Activated CD4-positive, alpha-beta memory T cell treated with anti-CD3 and anti-CD28 coated beads for 36 hours (primary cell): ENCODE results near the gene ZFP36. TPM values are rescaled to one million over a fixed set of nuclear protein-coding genes. Genes with fewer than 3 reads are reported as not detected.

Experiments
- CTCF ChIA-PET: fragments of 350-600 bp; sonication (Branson Sonifier 250); formaldehyde crosslinking; loops from one replicate; lab custom pipeline; 2021; ENCODE audit warnings: antibody characterized with exemption, inconsistent platforms; lab: Charles Lee
- POLR2A ChIA-PET: fragments of 350-600 bp; sonication (Branson Sonifier 250); formaldehyde crosslinking; loops from one replicate; lab custom pipeline; 2021; ENCODE audit warnings: antibody characterized with exemption; lab: Charles Lee
- DNase-seq: peaks from one replicate; pipeline ENCODE4 v3.0.0-alpha.2; 2020
- H3K27ac Mint-ChIP-seq: one replicate; pipeline ENCODE4 v1.8.0; 2021; ENCODE audit warnings: mixed read lengths
- H3K27me3 Mint-ChIP-seq: one replicate; pipeline ENCODE4 v1.8.0; 2021; ENCODE audit warnings: mixed read lengths
- H3K36me3 Mint-ChIP-seq: one replicate; pipeline ENCODE4 v1.8.0; 2021; ENCODE audit warnings: mixed read lengths
- H3K4me1 Mint-ChIP-seq: one replicate; pipeline ENCODE4 v1.8.0; 2021; ENCODE audit warnings: low read depth, mixed read lengths
- H3K4me3 Mint-ChIP-seq: one replicate; pipeline ENCODE4 v1.8.0; 2021; ENCODE audit warnings: mild to moderate bottlenecking, mixed read lengths
- H3K9me3 Mint-ChIP-seq: one replicate; pipeline ENCODE4 v1.8.0; 2021; ENCODE audit warnings: mixed read lengths
- intact Hi-C: fragments of 100-400 bp; cut with micrococcal nuclease; formaldehyde crosslinking; loops from one replicate; pipeline ENCODE4 v1.15.1; 2023
- total RNA-seq, 2 experiments: library from RNA; stranded (reverse); gene quantifications; one replicate each; pipeline ENCODE4 v1.2.3, GENCODE V29; 2021

The ZFP36 gene
- total RNA-seq, 2 experiments from 2014 or later = 104 to 118 TPM

GRCh38 chr19:39409208-39410016 lies 2.8 kb downstream of the ZFP36 start:
- peaks cover 40% of the 10 kb centered on the region for H3K36me3 Mint-ChIP-seq
- DNase-seq = peak; percentile 91
- peaks cover 41% of the 10 kb centered on the region for H3K4me1 Mint-ChIP-seq
- H3K9me3 Mint-ChIP-seq = no peaks in the 10 kb centered on the region
- H3K4me3 Mint-ChIP-seq = peak overlapping the region; percentile 85
- intact Hi-C loops = loop anchor here (5.0 kb wide), 1 partner anchor 197 kb away; no protein-coding TSS in a partner anchor
- H3K27me3 Mint-ChIP-seq = peaks cover 3% of the 10 kb centered on the region
- ChIA-PET CTCF (interaction anchor here (0.6 to 4.5 kb wide), 2 partner anchors 12 to 187 kb away, joined by 3 to 54 read pairs; no protein-coding TSS in a partner anchor), POLR2A (interaction anchor here (1.4 to 4.0 kb wide), 4 partner anchors 11 to 26 kb away, joined by 5 to 53 read pairs (median 22); partner anchors contain the start of genes MED29, PAF1 and RPS16)
- H3K27ac Mint-ChIP-seq = peak overlapping the region; percentile 96

- H3K36me3 Mint-ChIP-seq = peaks cover 43% of the 10 kb centered on the region
- POLR2A ChIA-PET = interaction anchor here (1.4 to 4.0 kb wide), 2 partner anchors 12 to 21 kb away, joined by 5 to 53 read pairs; no protein-coding TSS in a partner anchor
- DNase-seq = peak; percentile 79
These were observed 3.6 kb downstream of the ZFP36 start for GRCh38 chr19:39410017-39410830.

GRCh38 chr19:39410831-39411080 lies 4.1 kb downstream of the ZFP36 start:
- peaks cover 3% of the 10 kb centered on the region for H3K27me3 Mint-ChIP-seq
- H3K27ac Mint-ChIP-seq = peak overlapping the region; percentile 88
- CTCF ChIA-PET = interaction anchor here (1.1 to 2.5 kb wide), 6 partner anchors 12 to 199 kb away, joined by 6 to 219 read pairs (median 14); partner anchors contain the start of genes MED29, PAF1 and SAMD4B
- H3K9me3 Mint-ChIP-seq = no peaks in the 10 kb centered on the region
- peak overlapping the region; percentile 84 for H3K4me3 Mint-ChIP-seq
- POLR2A ChIA-PET = interaction anchor here (1.8 kb wide), 1 partner anchor 9 kb away, joined by 28 read pairs; no protein-coding TSS in a partner anchor
- intact Hi-C loops = loop anchor here (5.0 kb wide), 1 partner anchor 198 kb away; no protein-coding TSS in a partner anchor
- H3K4me1 Mint-ChIP-seq = peaks cover 38% of the 10 kb centered on the region
- H3K36me3 Mint-ChIP-seq = peaks cover 43% of the 10 kb centered on the region
- DNase-seq = no peak

More at GRCh38 chr19:39410017-39410830, 3.6 kb downstream of the ZFP36 start:
- Mint-ChIP-seq H3K4me1 (peaks cover 42% of the 10 kb centered on the region), H3K27ac (peak overlapping the region; percentile 88), H3K27me3 (peaks cover 3% of the 10 kb centered on the region), H3K4me3 (peak overlapping the region; percentile 84), H3K9me3 (no peaks in the 10 kb centered on the region)
- intact Hi-C loops = loop anchor here (5.0 kb wide), 1 partner anchor 198 kb away; no protein-coding TSS in a partner anchor
- CTCF ChIA-PET = interaction anchor here (2.1 to 4.5 kb wide), 3 partner anchors 12 to 63 kb away, joined by 18 to 54 read pairs (median 32); partner anchors contain the start of genes MED29 and PAF1

GRCh38 chr19:39411081-39411831 lies 4.6 kb downstream of the ZFP36 start:
- H3K27me3 Mint-ChIP-seq = peaks cover 3% of the 10 kb centered on the region
- H3K36me3 Mint-ChIP-seq = peaks cover 41% of the 10 kb centered on the region
- POLR2A ChIA-PET = interaction anchor here (1.5 to 1.9 kb wide), 5 partner anchors 9 to 24 kb away, joined by 4 to 28 read pairs (median 10); partner anchors contain the start of genes MED29, PAF1 and RPS16
- peak; percentile 44 for DNase-seq
- H3K4me3 Mint-ChIP-seq = peak overlapping the region; percentile 84
- peaks cover 35% of the 10 kb centered on the region for H3K4me1 Mint-ChIP-seq
- H3K9me3 Mint-ChIP-seq = no peaks in the 10 kb centered on the region
- CTCF ChIA-PET = interaction anchor here (0.6 to 2.5 kb wide), 18 partner anchors 8 to 793 kb away, joined by 3 to 219 read pairs (median 6); partner anchors contain the start of genes GMFG, MED29, PAF1 and RPS16
- intact Hi-C loops = loop anchor here (5.0 kb wide), 1 partner anchor 199 kb away; no protein-coding TSS in a partner anchor
- peak overlapping the region; percentile 88 for H3K27ac Mint-ChIP-seq

GRCh38 chr19:39411832-39412099 lies 5.1 kb downstream of the ZFP36 start:
- Mint-ChIP-seq H3K4me3 (peak overlapping the region; percentile 84), H3K9me3 (no peaks in the 10 kb centered on the region), H3K36me3 (peaks cover 39% of the 10 kb centered on the region), H3K27ac (peak overlapping the region; percentile 88), H3K27me3 (peaks cover 3% of the 10 kb centered on the region), H3K4me1 (peaks cover 34% of the 10 kb centered on the region)
- intact Hi-C loops = loop anchor here (1.0 to 5.0 kb wide), 9 partner anchors 14 to 286 kb away; partner anchors contain the start of genes MED29, PAF1, PAK4 and SUPT5H
- ChIA-PET POLR2A (interaction anchor here (1.5 to 1.9 kb wide), 5 partner anchors 10 to 24 kb away, joined by 4 to 28 read pairs (median 10); partner anchors contain the start of genes MED29, PAF1 and RPS16), CTCF (interaction anchor here (0.6 to 2.5 kb wide), 19 partner anchors 8 to 793 kb away, joined by 3 to 219 read pairs (median 6); partner anchors contain the start of genes GMFG, MED29, PAF1 and RPS16)
- peak; percentile 95 for DNase-seq

GRCh38 chr19:39412100-39412866 lies 5.6 kb downstream of the ZFP36 start, which contains the start of gene PLEKHG2:
Gene PLEKHG2, plus strand, starts transcription at chr19:39412669. Its CDS starts 1,418 bp downstream, at chr19:39414087.
- Mint-ChIP-seq H3K27ac (peak within 1 kb of the TSS; percentile 88), H3K36me3 (peaks cover 34% of the 10 kb centered on the region), H3K9me3 (no peaks in the 10 kb centered on the region), H3K4me1 (peaks cover 34% of the 10 kb centered on the region), H3K27me3 (peaks cover 3% of the 10 kb centered on the region), H3K4me3 (peak within 1 kb of the TSS; percentile 84)
- CTCF ChIA-PET = interaction anchor here (0.6 to 2.5 kb wide), 17 partner anchors 8 to 794 kb away, joined by 3 to 219 read pairs (median 6); partner anchors contain the start of genes GMFG, MED29, PAF1 and RPS16
- DNase-seq = peak; percentile 98
- intact Hi-C loops = loop anchor here (1.0 to 5.0 kb wide), 9 partner anchors 15 to 287 kb away; partner anchors contain the start of genes MED29, PAF1, PAK4 and SUPT5H
- POLR2A ChIA-PET = interaction anchor here (1.0 to 1.9 kb wide), 6 partner anchors 10 to 23 kb away, joined by 4 to 28 read pairs (median 8); partner anchors contain the start of genes MED29, PAF1 and RPS16

- peaks cover 3% of the 10 kb centered on the region for H3K27me3 Mint-ChIP-seq
- ChIA-PET CTCF (interaction anchor here (1.1 to 2.5 kb wide), 7 partner anchors 9 to 34 kb away, joined by 4 to 219 read pairs (median 8); partner anchors contain the start of genes MED29, PAF1, RPS16 and SUPT5H), POLR2A (interaction anchor here (1.0 to 1.9 kb wide), 4 partner anchors 15 to 23 kb away, joined by 4 to 22 read pairs (median 8); partner anchors contain the start of gene RPS16)
- no peaks in the 10 kb centered on the region for H3K9me3 Mint-ChIP-seq
- DNase-seq = no peak
- peak overlapping the region; percentile 84 for H3K4me3 Mint-ChIP-seq
- peaks cover 30% of the 10 kb centered on the region for H3K36me3 Mint-ChIP-seq
- peak overlapping the region; percentile 88 for H3K27ac Mint-ChIP-seq
- intact Hi-C loops = loop anchor here (1.0 to 5.0 kb wide), 9 partner anchors 16 to 288 kb away; partner anchors contain the start of genes MED29, PAF1, PAK4 and SUPT5H
- peaks cover 34% of the 10 kb centered on the region for H3K4me1 Mint-ChIP-seq
These were observed 6.2 kb downstream of the ZFP36 start for GRCh38 chr19:39412867-39413271.

- H3K27me3 Mint-ChIP-seq = peaks cover 3% of the 10 kb centered on the region
- ChIA-PET CTCF (interaction anchor here (0.6 to 1.7 kb wide), 2 partner anchors 16 to 117 kb away, joined by 3 to 7 read pairs; no protein-coding TSS in a partner anchor), POLR2A (interaction anchor here (0.6 to 1.6 kb wide), 4 partner anchors 12 to 78 kb away, joined by 3 to 7 read pairs (median 4); partner anchors contain the start of gene RPS16)
- H3K9me3 Mint-ChIP-seq = no peaks in the 10 kb centered on the region
- peaks cover 34% of the 10 kb centered on the region for H3K4me1 Mint-ChIP-seq
- H3K4me3 Mint-ChIP-seq = peak overlapping the region; percentile 84
- H3K36me3 Mint-ChIP-seq = peaks cover 25% of the 10 kb centered on the region
- H3K27ac Mint-ChIP-seq = peak overlapping the region; percentile 88
- intact Hi-C loops = loop anchor here (5.0 kb wide), 1 partner anchor 201 kb away; no protein-coding TSS in a partner anchor
- DNase-seq = peak; percentile 47
These were observed 6.7 kb downstream of the ZFP36 start for GRCh38 chr19:39413272-39413910.
